Left colon (tissue), 2 donors: Measurements from ENCODE around the gene ARHGAP24. TPM values are rescaled to one million over a fixed set of nuclear protein-coding genes. Genes with fewer than 3 reads are reported as not detected.
"Not testable (repeated sequence)": the region's sequence is repeated elsewhere in the genome, so short reads cannot be mapped to it uniquely, and the experiment has no call there.

Experiments used
- ATAC-seq: fragments of 200-7000 bp; cut with Tn5 transposase; one replicate; pipeline ENCODE4 v1.9.1; 2020; ENCODE audit warnings: mild to moderate bottlenecking, moderate library complexity
- DNase-seq, 2 donors: peaks; one replicate each; pipeline ENCODE4 v3.0.0-alpha.2; 2020
- intact Hi-C, 2 donors: fragments of 100-400 bp; cut with DNase I in 1 of 2; cut with micrococcal nuclease in 1 of 2; formaldehyde crosslinking; loops; one replicate each; pipeline versions ENCODE4 v1.11.2 to v1.14.0; 2022; cut with DNase I, micrococcal nuclease
- total RNA-seq, 2 donors: library from RNA; stranded (reverse); fragmentation: NEBNext Ultra II Directional; extraction: Animal tissue kit (Norgen Biotek cat#: 25700); gene quantifications; one replicate each; pipeline ENCODE4 v1.2.1, GENCODE V29; 2021
- donor health status: DM: no; HTN: no; CAD: no.
- donor health status: DM: yes; HTN: yes; CAD: no.

Gene ARHGAP24
- total RNA-seq, 2 donors from 2014 or later, result 6.0 to 7.0 TPM

DNA sequence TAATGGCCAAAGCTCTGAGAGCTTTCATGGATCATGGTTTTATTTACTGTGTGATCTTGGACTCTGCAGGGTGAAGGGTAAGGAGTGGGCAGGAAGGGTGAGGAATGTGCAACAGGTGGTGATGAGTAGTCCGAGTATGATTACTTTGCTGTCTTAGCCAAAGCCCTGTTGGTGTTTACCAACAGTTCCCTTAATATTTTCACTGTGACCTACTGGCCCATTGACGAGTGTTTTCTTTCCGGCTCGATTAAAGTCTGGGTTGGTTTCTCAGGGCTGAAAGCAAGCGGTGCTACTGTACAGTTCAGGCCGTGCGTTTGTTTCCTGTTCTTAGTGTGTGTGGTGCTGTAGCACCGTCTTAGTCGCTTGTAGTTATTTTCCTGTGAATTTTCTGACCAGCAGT lies 2.6 kb downstream of the ARHGAP24 start:
- intact Hi-C loops, result no loop called here
- ATAC-seq (no peak), DNase-seq (no peak)

DNA sequence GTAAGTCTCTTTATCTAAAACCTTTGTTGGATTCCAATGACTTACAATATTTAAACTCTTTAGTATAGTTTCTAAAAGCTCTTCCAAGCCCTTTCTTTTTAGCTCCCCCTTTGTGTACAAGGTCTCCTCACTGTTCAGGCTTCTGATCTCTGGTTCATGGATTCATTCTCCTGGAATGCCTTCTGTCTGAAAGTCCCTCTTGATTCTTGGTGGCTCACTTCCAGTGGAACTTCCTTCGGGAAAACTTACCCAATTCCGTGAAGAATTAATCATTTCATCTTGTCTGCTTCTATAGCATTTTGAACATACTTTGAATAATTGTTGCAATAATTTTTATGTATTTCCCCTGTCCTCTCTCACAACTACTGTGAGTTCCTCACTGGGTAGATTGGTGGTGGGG lies 3.6 kb downstream of the ARHGAP24 start:
- intact Hi-C loops, result no loop called here
- DNase-seq (no peak), ATAC-seq (no peak)

DNA sequence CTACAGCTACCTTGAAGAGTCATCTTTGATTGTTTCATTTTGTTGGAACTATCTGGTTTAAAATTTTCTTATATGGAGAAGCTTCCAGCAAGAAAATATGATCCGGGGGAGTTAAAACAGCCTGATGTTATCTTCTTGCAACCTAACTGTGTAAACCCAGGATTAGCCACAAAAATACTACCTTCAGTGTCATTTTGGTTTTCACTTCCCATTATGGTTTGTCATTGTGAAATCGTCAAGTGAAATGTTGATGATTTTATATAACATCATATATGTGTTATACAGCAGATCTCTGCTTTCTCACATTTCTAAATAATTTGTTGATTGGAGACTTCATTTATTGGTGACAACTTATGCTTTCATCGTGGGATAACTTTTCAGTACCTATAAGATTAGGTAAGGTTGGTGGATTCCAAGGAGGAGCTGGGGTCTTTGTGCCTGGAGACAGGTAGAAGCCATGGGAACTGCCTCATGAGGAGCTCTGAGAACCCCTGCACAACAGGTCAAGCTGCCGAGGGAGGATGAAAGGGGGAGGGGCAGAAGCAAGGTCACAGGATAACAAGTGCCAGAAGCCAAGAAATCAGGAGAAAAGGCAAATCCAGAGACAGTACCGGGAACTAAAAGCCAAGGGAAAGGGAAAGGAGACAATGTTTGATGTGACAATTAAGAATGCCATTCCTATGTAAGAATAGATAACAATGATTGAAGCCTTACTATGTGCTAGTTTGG lies 7.2 kb downstream of the ARHGAP24 start:
- no peak for ATAC-seq
- intact Hi-C loops, result no loop called here
- DNase-seq, result no peak

DNA sequence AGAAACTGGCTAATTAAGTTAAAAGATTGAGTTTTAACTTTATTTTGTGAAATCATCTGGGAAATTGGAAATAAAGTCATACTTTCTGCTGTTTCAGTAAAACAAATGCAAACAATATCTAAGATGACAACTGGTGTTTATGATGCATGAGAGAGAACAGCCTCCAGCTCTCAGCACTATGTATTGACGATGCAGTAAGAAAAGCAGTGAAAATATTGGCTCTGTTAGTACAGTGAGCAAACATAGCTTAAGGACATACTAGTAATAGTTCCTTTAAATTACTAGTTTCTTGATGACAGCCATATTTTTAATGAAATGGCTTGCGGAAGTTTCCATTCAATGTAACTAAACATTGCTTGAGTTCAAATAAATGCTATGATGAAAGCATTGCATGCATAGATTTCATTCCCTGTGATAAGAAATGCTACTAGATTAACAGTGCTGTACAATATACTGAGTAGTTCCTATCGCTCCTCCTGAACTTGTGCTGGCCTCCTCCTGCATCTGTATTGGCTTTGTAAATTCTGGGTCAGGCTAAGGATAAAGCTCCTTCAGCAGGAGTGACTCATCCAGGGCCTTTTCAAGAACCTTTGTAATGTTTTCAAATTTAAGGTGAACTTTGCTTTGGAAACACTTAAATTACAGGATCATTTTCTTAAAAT lies 11.6 kb downstream of the ARHGAP24 start:
- intact Hi-C loops, result no loop called here
- DNase-seq (no peak), ATAC-seq (no peak)

DNA sequence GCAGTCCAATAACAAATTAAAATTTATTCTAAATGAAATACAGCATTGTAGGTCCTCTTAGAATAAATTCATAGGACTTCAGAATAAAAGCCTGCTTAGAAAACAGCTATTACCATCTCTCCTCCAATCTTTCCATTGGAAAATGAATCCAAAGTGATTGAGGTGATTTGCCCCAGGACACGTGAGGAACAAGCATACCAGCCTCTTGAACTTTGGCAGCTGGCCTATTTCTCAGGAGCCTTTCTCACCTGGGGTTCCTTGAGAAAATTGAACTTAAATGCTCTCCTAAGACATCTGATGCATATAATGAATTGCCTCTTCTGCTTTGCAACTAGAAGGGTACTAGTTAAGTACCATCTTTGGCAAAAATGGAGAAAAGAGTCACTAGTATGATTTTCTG lies 13.5 kb downstream of the ARHGAP24 start:
- ATAC-seq, result no peak
- intact Hi-C loops, result no loop called here

DNA sequence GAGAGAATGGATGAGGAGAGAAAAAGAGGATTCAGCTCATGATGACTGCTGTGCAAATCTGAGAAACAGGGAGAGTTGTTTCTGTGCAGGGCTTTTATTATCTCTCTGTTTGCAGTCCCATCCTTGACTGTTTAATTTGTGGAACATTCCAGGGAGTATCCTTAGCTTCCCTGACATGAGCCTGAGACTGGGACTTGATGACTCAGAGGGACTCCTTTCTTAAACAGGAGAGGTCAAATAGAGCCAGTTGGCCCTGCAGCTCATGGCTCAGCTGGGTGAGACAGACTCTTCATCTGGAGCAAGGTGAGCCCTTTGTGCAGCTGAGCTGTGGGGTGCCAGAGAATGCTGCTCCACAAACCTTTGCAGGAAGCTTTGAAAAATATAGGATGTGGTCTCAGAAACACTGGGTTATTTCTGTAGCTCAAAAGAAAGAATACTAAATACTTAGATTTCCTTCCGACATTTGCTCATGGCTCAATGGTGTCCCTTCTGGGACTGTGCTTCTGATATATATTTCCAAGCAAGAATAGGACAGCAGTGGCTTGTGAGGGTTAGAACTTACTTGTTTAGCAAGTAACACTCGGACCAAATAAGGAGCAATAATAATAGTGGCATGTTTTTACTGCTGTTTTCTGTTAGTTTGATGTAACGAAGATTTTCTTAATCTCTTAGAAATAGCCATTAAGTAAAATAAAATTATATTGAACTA lies 14.5 kb downstream of the ARHGAP24 start:
- no peak for DNase-seq

More for the DNA sequence above, 13.5 kb downstream of the ARHGAP24 start:
- DNase-seq, result no peak

DNA sequence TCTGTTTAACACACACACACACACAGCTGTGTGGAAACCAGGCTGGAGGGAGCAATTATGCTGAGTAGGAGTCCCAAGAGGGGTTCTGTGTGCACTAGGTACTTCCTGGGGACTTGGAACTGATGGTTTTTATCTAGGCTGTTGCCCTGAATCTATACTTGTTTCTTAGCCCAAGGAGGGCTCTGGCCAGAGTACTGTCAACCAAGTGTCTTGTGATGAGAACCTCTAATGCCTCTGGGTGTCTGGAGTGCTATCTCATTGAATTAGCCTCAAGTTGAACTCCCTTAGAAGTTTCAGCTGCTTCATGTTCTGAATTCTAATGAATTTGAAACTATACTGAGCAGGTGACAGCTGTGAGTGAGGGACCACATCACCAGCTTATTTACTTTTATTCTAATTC lies 16.6 kb downstream of the ARHGAP24 start:
- no peak for DNase-seq
- intact Hi-C loops, result no loop called here
- ATAC-seq, result no peak

More for the DNA sequence above, 14.5 kb downstream of the ARHGAP24 start:
- peak; percentile 67 for ATAC-seq
- intact Hi-C loops, result no loop called here

DNA sequence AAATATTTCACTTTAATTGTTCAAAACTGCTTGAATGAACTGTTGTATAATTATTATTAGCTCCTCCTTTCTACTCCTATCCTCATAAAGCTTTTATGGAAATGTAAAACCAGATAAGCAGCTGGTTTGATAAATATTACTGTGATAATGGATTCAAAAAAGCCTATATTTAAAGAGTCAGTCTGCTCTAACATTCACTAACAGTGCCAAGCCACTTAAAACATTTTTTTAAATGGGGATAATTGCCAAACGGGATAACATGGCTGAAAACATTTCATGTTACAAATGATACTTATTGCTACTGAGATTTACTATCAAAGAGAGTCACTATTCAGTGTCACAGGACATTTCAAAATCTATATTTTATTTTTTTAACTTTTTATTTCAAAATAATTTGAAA lies 17.4 kb downstream of the ARHGAP24 start:
- DNase-seq (no peak), ATAC-seq (no peak)
- intact Hi-C loops, result no loop called here

DNA sequence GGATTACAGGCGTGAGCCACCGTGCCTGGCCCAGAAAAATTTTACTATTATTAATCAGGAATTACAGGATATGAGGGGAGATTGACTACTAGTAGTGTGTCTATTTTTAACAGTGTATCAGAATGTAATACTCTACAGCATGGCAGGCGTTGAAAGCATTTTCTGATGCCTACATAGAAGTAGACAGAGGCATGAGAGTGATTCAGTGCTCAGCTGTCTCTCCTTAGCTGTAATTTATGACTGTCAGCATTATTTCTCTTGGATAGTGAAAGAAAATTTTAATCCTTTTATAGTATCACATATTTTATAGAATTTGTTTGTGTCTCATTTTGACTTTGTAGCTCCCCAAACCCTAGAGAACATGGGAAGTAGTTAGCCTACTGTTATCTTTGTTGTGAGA lies 20.7 kb downstream of the ARHGAP24 start:
- no peak for DNase-seq
- no peak for ATAC-seq
- intact Hi-C loops, result no loop called here

DNA sequence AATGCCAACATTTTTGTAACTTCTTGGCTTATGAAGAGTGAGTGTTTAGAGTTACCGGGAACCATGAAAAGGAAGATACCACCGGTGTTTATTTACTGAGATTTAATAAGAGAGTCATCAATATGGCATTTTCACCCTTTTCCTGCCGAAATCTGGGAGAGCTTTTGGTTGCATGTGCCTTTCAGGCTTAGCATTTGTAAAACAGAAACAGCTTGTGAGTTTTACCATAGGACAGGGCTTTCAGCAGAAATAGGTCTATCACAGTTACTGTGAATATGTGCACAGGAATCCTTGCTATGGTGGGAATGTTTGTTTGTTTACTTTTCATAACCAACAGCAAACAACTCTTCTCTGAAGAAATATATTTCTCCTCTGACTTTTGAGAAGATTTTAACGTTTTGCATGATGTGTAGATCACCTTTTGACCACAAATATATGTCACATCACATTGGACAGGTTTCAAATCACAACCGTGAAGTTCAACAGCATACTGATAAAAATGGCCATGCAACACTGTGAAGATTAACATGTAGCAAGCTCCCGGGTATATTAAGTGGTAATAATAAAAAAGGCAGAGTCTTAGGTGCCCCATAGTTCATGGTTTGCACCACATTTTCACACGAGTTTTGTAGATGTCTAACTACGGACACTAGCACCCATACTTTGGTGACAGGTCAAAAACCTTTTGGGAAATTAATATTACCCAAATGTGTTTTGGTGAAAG lies 21.3 kb downstream of the ARHGAP24 start:
- intact Hi-C loops, result no loop called here
- DNase-seq (no peak), ATAC-seq (no peak)

DNA sequence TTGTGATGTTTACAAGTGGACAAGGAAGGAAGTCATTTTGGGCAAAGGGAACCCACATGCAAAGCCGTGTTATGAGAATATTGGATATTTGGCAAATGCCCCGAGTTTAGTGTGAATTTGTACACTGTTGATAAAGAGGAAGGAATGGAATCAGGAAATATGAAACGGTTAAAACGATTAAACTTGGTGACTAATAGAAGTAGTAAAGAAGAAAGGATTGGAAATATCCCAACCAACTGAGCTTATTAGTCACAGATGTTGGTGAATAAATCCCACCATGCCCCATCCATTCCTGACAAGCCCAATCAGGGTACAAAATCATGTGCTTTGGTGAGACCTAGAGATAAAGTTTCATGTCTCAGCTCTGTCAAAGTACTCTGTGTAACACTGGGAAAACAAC lies 22.0 kb downstream of the ARHGAP24 start:
- intact Hi-C loops, result no loop called here
- ATAC-seq, result no peak
- DNase-seq, result no peak

DNA sequence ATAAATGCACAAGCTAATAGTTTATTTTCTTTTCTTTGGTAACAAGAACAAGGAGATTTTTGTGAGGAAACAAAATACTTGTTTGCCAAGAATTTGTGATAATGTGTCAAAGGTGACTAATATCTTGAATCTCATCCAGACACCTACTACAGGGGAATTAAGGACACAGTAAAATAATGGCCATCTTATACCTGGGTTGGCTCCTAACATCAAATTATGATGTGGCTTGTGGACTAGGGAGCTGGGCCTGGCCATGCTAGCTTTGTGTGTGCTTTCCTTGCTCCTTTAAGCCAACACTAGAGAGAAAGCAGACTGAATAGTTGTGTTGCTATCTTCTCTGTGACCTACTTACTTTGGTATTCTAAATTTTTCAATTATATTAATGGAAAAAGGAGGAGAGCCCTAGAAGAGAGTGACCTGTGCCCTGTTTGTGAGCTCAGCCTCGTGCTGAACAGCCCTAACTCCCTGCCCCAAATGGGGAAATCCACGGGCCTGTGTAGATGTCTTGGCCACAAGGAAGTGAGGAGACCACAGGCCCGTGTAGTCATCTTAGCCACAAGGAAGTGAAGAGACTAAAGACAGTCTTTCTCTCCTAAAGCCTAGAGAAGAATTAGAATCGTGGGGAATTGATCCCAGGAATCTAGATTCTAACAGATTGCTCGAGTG lies 23.3 kb downstream of the ARHGAP24 start:
- DNase-seq (peak; percentile 29 to 38), ATAC-seq (peak; percentile 50)
- intact Hi-C loops, result no loop called here

DNA sequence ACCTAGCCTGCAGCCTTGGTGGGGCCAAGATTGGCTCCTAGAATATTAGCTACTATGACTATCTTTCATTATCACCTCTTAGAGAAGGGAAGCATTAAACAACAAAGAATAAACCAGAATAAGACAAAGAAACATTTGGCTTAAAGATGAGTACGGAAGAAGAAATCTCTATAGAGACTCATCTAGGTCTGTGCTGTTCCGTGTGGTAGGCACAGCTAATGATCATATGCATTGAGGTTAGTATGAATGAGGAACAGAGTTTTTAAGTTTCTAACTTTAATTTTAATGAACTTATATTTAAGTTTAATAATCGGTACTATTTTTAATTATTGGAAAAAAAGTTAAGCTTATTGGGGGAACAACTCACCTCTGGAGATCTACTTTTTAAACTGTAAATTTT lies 24.6 kb downstream of the ARHGAP24 start:
- ATAC-seq, result no peak
- DNase-seq, result no peak
- intact Hi-C loops, result no loop called here

DNA sequence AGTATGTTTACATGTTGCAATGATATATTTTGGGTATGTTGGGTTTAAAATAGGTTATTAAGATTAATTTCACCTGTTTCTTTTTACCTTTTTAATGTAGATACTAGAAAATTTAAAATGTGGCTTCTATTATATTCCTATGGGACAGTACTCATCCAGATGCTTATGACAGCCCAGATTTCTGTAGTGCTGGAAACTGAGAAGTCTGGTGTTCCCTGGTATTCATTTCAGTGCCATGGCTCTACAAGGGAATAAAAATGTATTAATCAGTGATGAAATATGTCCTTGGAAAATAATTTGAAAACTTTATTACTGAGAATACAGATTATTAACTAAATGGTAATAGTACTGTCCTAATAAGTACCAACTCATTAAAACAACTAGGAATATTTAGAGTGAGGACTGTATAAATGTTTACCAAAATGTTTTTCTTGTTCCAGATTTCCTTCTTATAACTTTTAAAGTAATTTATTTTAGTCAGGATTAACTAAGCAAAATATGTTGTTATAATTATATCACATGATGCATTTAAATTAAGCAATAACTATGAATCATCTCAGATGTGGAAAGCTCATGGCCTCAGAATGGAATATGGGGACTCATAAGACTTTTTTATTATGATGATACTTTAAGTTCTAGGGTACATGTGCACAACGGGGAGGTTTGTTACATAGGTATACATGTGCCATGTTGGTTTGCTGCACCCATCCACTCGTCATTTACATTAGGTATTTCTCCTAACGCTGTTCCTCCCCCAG lies 25.3 kb downstream of the ARHGAP24 start:
- no peak for DNase-seq
- no peak for ATAC-seq
- intact Hi-C loops, result no loop called here

DNA sequence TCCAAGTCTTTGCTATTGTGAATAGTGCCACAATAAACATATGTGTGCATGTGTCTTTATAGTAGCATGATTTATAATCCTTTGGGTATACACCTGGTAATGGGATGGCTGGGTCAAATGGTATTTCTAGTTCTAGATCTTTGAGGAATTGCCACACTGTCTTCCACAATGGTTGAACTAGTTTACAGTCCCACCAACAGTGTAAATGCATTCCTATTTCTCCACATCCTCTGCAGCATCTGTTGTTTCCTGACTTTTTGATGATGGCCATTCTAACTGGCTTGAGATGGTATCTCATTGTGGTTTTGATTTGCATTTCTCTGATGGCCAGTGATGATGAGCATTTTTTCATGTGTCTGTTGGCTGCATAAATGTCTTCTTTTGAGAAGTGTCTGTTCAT lies 26.2 kb downstream of the ARHGAP24 start:
- intact Hi-C loops, result not testable (repeated sequence)

DNA sequence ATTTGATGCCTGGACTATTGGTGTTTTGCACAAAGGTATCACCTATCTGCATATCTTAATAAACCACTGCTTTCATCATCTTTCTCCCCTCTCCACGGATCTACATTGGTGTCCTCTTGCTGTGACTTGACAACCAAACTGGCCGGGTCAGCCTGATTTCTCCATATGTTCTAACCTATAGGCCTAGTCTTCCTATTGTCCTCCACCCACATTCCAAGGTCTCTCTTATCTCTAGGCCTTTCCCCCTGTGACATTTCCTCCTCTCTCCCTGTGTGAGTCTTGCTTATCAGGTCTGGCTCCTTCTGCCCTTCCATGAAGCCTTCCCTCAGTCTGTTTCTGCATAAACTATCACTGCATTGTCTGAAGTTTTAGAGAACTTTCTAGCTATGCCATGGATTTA lies 33.7 kb downstream of the ARHGAP24 start:
- ATAC-seq, result peak; percentile 66
- intact Hi-C loops, result no loop called here

More for the DNA sequence above, 26.2 kb downstream of the ARHGAP24 start:
- DNase-seq, ATAC-seq: not testable (repeated sequence)

DNA sequence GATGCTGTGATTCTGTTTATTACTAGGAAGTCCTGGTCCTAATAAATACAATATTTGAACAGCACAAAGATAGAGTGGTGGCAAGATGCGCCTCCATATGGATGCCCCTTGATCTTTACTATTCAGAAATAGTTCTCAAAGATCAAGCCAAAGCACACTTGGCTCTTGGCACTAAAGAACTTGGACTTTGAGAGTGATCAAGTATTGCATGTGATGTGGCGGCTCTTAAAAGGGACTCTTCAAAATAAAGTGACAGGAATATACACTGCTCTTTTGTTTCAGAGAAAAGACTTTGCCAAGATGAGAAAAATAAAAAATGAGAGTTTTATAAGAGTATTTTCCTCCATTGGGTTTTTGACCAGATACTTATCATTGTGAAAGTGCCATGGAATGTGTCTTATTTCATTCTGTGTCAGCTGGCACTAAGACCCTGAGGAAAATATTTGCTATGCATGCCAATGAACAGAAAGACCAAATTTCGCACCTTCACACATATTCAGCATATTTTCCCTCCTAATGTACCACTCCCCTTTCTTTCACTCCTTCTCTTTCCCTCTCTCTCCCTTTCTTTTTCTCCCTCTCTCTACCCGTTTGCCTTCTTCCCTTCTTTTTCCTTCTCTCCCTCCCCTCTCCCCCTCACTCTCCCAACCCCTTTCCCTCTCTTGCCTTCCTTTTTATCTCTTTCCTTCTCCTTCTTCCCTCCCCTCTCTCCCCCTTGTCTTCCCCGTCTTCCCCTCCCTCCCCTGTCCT lies 35.1 kb downstream of the ARHGAP24 start:
- ATAC-seq (peak; percentile 87), DNase-seq (no peak)
- intact Hi-C loops, result no loop called here

More for the DNA sequence above, 33.7 kb downstream of the ARHGAP24 start:
- DNase-seq, result no peak

DNA sequence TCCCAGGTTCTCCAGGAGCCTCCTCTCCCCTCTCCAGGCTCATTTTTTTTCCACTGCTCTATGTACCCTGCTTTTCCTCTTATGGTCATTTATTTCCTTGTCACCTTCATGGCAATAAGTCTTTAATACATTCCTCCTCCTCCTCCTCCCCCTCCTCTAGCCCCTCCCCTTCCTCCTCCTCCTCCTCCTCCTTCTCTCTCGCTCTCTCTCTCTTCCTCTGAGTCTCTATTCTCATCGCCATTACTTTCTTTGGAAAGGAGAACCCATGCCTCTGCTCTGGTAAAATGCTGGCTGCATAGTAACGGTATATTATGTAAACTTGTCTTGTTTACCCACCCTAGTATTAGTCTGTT lies 35.7 kb downstream of the ARHGAP24 start:
- DNase-seq (no peak), ATAC-seq (peak; percentile 47)
- intact Hi-C loops, result no loop called here
